Brain pericyte (primary cell): ENCODE results near the gene PBX3.

Source experiments
- DNase-seq: peaks from one replicate; pipeline ENCODE4 v3.0.0-alpha.2; 2012; ENCODE audit warnings: low read depth, low spot score

PBX3 gene

DNA sequence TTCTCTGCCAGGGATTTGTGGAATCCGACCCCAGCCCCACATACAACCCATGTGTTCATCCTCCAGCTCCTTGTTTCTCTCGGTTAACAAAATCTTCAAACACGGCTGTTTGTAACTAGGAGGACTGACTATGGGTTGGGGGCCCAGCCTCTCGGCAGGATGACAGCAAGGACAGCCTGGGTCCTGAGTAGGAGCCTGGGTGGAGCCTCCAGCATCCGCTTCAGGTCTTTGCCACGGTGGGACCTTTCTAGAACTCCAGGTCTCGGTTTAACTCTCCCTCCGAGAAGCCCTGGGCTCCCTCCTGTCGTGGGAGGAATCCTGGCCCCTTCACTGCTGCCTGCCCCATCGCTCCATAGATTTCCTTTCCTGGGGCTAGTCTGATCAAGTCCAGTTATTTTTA is 248.5 kb downstream of the PBX3 start:
- no peak for DNase-seq

DNA sequence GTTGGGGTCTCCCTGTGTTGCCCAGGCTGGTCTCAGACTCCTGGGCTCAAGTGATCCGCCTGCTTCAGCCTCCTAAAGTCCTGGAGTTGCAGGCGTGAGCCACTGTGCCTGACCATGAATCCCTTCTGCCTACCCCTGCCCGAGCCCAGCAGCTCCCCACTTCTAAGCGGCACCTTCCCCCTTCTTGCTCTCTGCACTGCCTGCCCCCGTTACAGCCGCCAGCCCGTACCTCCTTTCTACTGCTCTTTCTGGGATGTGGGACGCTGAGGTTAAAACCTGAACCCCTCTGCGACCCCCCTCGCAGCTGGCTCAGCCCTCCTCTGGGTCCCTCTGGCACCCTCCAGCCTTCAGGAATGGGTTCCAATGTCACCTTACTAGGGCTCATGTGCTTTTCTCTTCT is 249.6 kb downstream of the PBX3 start:
- no peak for DNase-seq

DNA sequence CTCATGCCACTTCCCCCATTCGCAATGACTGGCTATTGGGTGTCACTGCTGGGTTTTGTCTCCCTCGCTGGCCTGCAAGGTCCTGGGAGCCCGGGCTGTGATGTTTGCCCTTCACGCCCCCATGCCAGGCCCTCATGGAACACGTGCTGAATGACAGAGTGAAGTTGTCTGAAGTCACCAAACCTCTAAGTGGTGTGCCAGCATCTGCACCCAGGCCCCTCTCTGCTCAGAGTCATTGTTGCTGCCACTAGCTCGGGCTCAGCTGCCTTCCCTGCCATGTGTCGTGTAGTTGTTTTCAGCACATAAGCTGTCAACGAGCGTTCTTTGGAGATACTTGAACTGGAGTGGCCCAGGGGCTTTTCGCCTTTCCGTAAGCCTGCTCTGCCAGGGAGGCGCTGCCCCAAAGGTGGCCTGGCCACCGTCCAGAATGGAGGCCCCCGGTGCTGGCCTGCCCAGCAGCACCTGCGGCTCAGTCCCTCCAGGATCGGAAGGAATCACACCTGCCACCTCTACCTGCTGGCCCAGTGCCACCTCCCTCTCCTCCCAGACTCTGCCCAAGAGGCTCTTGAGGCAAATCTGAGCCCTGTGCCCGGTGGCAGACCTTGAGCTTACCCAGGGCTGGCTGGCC is 250.1 kb downstream of the PBX3 start:
- DNase-seq, result no peak

DNA sequence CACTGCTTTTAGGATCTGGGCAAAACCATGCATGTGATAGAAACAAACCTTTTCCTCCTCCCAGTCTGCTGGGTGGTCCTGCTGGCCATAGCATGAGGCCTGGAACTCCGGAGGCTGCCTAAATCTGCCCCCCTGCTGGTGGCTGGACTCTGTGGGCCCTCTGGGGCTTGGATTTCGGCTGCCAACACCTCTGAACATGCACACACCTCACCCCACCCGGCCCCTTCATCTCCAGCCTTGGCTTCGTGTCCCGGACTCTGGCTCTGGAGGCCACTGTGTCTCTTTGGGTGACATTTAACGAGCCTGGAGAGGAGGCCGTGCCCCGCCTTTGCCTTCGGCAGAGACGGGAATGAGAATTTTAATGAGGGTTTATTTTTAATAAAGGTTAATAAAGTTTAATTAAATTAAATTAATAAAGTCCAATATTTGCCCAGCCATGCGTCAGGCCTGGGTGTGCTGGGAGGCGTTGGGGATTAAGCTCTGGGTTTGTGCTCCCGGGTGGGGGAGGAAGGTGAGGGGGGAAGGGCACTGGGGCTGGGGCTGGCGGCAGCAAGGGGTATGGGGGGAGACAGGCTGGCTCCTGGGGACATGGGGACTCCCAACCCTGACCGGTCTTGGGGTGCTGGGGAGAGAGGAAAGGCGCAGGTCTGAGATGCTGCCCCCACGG is 251.8 kb downstream of the PBX3 start:
- DNase-seq, result no peak

DNA sequence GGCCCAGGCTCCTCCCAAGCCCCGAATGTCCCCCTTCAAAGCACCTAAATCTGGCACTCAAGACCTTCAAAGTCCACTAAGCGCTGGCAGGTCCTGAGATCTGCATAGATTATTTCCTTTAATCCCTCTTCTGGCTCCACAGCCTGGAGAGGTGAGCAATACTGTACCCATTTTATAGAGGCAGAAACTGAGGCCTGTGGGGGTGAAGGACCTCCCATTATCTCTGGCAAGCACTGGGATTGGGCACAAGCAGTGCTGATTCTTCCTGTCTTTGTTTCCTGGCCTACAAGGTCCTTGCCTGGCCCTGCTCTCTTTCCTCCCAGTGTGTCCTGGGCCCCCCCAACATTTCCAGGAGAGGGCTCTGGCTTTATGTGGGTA is 252.3 kb downstream of the PBX3 start:
- DNase-seq, result no peak

DNA sequence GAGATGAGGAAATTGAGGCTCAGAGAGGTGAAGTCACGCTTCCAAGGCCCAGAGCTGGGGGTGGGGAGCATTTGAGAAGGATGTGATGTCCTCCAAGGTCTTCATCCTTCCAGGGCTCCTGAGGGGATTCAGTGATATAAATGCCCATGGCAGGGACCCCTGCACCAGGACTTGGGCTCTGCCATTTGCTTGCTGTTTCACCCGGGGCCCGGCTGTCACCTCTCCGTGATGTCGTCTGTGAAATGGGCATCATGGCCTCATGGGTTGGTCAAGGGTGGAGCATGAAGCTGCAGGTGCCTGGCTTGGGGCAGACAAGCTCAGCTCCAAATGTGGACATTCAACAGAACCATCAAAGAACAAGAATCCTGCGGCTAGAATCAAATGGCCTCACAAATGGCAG is 253.1 kb downstream of the PBX3 start:
- no peak for DNase-seq

DNA sequence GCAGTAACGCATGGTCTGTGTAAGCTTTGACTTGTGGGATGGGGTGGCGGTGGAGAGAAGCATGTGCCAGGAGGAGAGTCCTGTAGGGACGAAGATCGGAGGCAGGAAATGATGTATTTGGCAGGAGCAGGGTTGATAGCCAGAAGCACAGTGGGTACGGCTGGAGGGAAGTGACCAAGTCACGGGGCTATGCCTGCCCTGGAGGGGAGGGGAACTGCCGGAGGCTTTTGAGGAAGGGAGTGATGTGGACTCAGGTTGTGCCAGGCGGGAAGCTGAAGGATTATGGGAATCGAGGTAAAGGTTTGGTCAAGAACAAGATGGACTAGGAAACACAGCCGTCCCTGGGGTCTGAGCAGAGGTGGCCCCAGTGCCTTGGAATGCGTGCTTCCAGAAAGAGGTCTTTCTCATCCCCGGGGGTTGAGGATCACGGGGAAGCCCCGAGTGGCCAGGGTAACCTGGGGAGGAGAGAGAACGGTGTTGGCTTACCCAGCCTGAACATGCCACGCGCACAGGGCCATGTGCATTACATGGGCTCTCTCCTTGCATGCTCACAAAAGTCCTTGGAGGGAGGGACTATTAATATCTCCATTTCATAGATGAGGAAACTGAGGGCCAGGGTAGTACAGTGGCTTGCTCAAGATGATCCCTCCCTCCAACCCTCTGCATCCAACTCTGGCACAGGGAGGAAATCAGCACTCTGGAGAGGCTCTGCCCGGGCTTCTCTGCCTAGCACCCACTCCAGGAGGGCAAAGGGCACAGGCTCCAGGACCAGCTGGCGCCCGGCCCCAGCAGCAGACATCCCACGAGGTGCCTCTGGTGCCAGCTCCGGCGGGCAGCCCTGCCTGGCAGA is 253.8 kb downstream of the PBX3 start:
- no peak for DNase-seq

DNA sequence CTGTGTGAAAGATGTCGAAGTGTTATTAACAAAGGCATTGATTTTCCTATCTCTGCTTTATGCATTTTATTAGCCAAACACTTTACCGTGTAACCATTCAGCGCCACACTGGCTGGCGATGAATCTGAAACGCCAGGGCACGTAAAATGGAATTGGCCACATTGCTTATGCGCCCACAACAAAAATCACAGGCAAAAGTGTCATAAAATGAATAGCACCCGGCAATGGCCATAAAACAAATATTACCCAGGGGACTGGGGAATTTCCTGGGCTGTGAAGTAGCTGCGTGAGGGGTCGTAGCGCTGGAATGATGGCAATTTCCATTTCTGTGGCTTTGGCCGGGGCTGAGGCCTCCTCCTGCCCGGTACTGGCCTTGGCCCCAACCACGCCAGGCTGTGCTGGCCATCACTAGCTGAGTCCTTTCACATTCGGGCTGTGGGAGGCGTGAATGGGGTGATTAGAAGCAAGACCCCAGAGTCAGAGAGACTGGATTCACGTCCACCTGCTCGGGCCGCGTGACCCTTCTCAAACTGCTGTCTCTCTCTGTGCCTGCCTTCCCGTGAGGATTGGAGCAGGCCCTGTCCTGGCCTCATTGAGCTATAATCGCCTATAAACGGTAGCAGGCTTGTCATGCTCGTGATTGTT is 254.5 kb downstream of the PBX3 start:
- no peak for DNase-seq

DNA sequence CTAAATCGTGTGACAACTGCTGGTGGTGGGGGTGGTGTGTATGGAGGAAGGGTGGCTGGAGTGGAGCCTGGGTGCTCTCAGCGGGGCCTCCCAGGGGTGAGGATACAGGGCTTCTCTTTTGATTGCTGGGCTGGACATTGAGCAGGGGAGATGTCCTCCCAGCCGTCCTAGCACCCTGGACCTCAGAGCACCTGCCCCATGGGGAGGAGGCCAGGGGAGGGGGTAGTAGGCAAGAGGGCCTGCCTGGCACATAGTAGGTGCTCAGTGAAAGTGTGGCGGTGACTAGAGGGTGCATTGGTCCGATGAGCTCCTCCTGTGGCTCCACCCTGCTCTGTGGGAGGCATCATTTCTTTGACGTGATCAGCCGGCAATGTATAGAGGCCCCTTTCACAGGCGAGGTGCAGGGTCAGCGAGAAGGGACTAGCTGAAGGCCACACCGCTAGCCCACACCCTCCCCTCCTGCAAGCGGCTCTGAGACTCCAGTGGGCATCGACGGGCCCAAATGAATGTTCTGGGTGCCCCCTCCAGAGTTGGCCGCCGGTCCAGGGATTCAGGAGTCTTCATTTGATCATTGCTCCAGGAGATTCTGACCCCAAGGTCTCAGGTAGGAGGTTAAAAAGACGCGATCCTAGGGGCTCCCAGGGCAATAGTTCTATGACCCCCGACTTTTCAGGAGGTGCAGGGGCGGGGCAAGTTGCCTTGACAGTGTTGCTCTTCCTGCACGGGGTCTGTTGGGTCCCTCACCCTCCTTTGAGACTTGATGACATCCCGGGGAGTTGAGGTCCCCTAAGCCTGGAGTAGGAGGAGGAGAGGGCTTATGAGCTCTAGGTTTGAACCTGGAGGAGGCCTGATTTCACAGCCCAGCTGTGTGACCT is 255.5 kb downstream of the PBX3 start:
- no peak for DNase-seq

DNA sequence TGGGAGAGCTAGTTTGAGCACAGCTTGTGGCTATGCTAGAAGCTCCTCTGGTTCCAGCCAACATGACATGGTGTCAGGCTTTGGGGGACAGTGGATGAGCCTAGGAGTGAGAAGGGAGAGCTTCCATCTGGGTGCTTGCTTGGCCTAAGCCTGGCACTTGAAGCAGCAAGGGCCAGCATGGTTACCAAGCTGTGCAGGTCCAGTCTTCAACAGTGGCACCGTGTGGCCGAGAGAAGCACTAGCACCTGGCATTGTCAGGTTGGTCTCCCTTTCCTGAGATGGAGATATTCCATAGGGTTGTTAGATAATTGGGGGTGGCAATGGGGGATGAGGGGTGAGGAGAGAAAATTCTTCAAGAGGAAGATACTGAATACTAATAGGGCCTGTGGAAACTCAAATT is 261.9 kb downstream of the PBX3 start:
- DNase-seq, result no peak

DNA sequence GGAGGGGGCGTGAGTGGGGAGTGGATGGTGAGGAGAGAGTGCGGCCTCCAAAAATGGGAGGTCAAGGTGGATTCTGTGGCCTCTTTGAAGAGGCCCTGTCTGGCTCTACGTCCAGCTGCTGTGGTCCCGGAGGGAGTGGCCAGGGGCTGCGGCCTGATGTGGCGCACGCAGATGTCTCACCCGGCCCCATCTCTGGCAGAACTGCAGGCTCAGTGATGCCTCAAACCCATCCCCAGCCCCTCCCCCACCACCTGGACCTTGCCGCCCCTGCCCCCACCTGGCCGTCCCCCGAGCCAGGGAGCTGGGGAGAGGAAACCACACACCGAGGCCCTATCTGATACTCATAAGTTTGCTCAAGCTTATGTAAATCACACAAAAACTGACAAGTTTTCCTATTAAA is 267.6 kb downstream of the PBX3 start:
- no peak for DNase-seq

DNA sequence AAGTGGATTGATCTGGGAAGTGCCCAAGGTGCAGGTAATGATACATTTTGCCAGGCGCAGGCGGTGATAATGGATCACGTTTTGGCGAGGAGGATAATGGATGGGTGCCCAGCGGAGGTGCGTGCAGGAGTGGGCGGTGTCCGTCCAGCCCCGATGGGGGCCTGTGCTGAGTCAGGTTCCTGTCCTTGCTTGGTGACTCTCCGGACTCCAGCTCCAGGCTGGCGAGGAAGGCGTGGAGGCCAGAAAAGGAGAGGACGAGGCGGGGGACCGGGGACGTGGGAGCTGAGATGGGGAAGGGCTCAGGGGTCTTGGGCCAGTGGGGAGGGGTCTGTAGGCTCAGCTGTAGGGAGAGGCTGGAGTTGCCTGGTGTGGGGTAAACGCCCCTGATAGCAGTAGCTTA is 268.3 kb downstream of the PBX3 start:
- DNase-seq, result no peak

DNA sequence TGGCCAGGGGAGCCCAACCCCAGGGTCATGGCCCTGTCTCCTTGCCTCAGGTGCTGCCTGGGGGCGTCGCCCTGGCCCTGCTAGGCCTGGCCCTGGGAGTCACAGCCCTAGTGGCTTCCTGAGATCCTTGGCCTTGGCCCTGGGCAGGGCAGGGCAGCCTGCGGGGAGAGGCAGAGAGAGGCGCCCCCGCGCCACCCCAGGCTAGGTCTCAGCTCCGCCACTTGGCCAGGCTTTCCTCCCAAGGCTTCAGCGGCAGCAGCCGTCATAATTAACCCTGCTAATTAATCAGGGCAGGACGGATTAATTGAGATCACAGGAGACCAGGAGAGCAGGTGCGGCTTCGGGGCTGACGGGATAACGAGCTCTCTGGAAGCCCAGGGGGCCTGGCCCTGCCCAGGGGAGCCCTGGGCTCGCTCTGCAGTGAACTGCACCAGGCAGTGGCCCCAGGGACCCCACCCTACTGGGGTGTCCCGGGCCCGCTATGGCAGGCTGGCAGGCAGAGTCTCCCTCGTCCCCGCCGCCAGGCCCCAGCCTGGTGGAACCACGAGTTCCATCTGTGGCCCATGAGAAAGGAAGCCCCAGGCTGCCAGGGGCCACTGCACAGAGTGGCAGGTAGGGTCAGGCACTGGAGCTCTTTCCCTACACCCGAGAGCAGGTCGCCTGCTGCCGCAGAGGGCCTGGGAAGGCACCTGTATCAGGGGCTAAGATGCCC is 269.6 kb downstream of the PBX3 start:
- DNase-seq, result no peak
